Activated CD8-positive, alpha-beta T cell treated with anti-CD3 and anti-CD28 coated beads, Interleukin-2, amount 10 ng/mL, durations not matched to agents 7 days and 5 days (primary cell): Measurements from ENCODE around the gene GRID1. TPM values are rescaled to one million over a fixed set of nuclear protein-coding genes. Genes with fewer than 3 reads are reported as not detected.

ENCODE experiments used
- ATAC-seq: fragments of 150-1000 bp; cut with Tn5 transposase; one replicate; pipeline ENCODE4 v1.10.0; 2021; ENCODE audit warnings: moderate library complexity
- CTCF ChIA-PET: fragments of 350-600 bp; sonication (Branson Sonifier 250); formaldehyde crosslinking; loops from one replicate; lab custom pipeline; 2021; ENCODE audit warnings: antibody characterized with exemption; lab: Charles Lee
- POLR2A ChIA-PET: fragments of 350-600 bp; sonication (Branson Sonifier 250); formaldehyde crosslinking; loops from one replicate; lab custom pipeline; 2021; ENCODE audit warnings: antibody characterized with exemption; lab: Charles Lee
- DNase-seq: peaks from one replicate; pipeline ENCODE4 v3.0.0-alpha.2; 2020
- H3K27ac Mint-ChIP-seq: one replicate; pipeline ENCODE4 v1.8.0; 2021; ENCODE audit warnings: mild to moderate bottlenecking, mixed read lengths
- H3K27me3 Mint-ChIP-seq: one replicate; pipeline ENCODE4 v1.8.0; 2021; ENCODE audit warnings: low read depth, mixed read lengths
- H3K36me3 Mint-ChIP-seq: one replicate; pipeline ENCODE4 v1.8.0; 2021; ENCODE audit warnings: low read depth, mixed read lengths
- H3K4me1 Mint-ChIP-seq: one replicate; pipeline ENCODE4 v1.8.0; 2021; ENCODE audit warnings: low read depth, mixed read lengths
- H3K4me3 Mint-ChIP-seq: one replicate; pipeline ENCODE4 v1.8.0; 2021; ENCODE audit warnings: mild to moderate bottlenecking, mixed read lengths
- H3K9me3 Mint-ChIP-seq: one replicate; pipeline ENCODE4 v1.8.0; 2022; ENCODE audit warnings: mixed read lengths; ENCODE audit not compliant: insufficient read depth
- total RNA-seq, 2 experiments: library from RNA; stranded (reverse); gene quantifications; one replicate each; pipeline ENCODE4 v1.2.3, GENCODE V29; 2021

Gene GRID1
- total RNA-seq, 2 experiments from 2014 or later, result not detected

DNA sequence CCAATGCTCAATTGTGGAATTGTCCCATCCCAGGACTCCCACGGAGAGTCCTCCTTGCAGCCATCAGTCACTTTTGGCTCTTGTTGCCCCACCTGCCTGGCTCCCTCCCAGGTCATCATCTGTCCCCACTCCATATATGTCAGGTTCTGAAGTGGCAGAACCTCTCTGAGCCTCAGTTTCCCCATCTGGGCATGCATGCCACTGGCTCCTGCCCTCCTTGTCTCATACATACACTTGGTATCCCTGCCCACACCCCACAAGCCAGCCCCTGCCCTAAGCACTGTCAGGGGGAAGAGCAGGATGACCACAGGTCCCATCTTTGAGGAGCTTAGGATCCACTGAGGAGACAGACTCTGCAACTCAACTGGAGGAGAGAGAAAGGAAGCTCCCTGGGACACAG, 156.9 kb downstream of the GRID1 start:
- POLR2A ChIA-PET, result no interaction called here
- ATAC-seq, result no peak

DNA sequence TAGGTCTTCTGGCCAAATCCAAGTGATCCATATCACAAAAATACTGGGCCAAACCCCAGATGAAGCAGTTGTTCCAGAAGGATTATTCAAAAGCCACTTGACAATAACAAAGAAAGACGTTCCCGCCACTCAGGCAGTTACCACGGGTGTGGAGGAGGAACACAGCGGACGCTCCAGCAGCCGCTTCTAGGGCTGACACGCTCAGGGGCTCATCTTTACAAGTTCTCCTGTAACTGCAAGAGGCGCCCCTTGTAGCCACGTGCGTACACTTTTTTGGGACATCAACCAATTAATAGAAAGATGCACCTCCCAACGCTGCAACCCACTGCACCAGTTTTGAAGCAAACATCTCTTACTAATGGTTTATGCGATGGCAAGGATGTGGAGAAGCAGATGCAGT, 159.4 kb downstream of the GRID1 start:
- ATAC-seq, result no peak
- Mint-ChIP-seq H3K27me3 (no peaks in the 10 kb centered on the region), H3K9me3 (no peaks in the 10 kb centered on the region), H3K4me1 (no peaks in the 10 kb centered on the region), H3K27ac (no peak overlapping the region), H3K36me3 (no peaks in the 10 kb centered on the region), H3K4me3 (no peak overlapping the region)
- POLR2A ChIA-PET, result no interaction called here
- no peak for DNase-seq
- CTCF ChIA-PET, result no interaction called here

More for the DNA sequence above, 156.9 kb downstream of the GRID1 start:
- CTCF ChIA-PET, result no interaction called here
- Mint-ChIP-seq H3K9me3 (no peaks in the 10 kb centered on the region), H3K27me3 (no peaks in the 10 kb centered on the region), H3K4me3 (no peak overlapping the region), H3K4me1 (no peaks in the 10 kb centered on the region), H3K27ac (no peak overlapping the region), H3K36me3 (no peaks in the 10 kb centered on the region)
- no peak for DNase-seq

DNA sequence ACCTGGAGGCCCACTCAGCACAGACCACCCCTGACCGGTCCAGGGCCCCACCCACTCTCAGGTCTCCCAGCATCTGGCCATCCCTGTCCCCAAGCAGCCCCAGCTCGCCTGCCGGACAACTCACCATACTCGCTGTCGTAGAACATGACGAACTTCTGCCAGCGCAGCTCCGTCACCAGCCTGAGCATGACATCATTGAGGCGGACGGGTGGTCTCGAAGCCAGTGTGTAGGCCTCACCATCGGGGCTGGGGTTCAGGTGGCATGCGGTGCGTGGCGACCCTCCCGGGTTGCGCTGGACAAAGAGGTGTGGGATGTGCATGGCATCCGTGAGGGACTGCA, 160.4 kb downstream of the GRID1 start:
- H3K27me3 Mint-ChIP-seq, result no peaks in the 10 kb centered on the region
- no peaks in the 10 kb centered on the region for H3K4me1 Mint-ChIP-seq
- POLR2A ChIA-PET, result no interaction called here
- no peak for ATAC-seq
- no peaks in the 10 kb centered on the region for H3K36me3 Mint-ChIP-seq
- no peak overlapping the region for H3K27ac Mint-ChIP-seq
- H3K4me3 Mint-ChIP-seq, result no peak overlapping the region
- CTCF ChIA-PET, result no interaction called here
- no peaks in the 10 kb centered on the region for H3K9me3 Mint-ChIP-seq
- DNase-seq, result no peak

DNA sequence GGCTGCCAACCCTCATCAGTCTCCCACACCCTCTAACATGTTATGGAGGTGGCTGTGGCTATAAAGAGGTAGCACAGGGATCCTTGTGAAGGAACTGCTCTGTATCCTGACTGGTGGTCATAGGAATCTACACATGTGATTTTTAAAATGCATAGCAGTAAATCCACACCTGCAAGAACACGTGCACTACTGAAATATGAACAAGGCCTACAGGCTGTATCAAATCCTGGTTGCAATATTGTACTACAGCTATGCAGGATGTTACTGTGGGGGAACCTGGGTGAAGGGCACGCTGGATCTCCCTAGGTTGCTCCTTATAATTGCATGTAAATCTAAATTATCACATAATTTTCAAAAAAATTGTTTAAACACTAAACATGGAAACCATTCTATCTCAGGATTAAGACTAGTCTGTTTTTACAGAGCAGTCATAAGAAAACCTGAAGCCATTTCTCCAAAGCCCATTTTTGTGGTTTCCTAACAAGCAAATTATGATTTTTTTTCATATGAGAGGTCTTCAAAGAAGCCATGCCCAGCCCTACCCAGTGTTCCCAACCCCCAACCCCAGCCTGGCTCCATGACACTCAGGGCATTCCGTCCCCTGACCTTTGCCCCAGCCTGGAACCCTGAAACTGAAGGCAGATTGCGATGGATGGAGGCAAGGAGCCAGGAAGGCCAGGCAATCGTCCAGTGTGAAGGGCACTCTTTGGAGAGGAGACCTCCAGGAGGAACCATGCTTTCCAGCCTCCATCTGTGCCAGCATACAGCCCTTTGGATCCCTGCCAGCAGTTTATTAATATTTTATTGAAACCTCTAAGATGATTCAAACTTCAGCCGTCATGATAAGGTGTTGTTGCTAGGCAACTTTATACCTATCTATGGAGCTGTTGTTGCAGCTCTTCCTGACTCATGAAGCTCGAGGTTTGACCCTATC, 161.0 kb downstream of the GRID1 start:
- Mint-ChIP-seq H3K9me3 (no peaks in the 10 kb centered on the region), H3K27me3 (no peaks in the 10 kb centered on the region), H3K4me3 (no peak overlapping the region), H3K27ac (no peak overlapping the region), H3K4me1 (no peaks in the 10 kb centered on the region), H3K36me3 (no peaks in the 10 kb centered on the region)
- ChIA-PET POLR2A (no interaction called here), CTCF (no interaction called here)
- no peak for DNase-seq
- no peak for ATAC-seq

DNA sequence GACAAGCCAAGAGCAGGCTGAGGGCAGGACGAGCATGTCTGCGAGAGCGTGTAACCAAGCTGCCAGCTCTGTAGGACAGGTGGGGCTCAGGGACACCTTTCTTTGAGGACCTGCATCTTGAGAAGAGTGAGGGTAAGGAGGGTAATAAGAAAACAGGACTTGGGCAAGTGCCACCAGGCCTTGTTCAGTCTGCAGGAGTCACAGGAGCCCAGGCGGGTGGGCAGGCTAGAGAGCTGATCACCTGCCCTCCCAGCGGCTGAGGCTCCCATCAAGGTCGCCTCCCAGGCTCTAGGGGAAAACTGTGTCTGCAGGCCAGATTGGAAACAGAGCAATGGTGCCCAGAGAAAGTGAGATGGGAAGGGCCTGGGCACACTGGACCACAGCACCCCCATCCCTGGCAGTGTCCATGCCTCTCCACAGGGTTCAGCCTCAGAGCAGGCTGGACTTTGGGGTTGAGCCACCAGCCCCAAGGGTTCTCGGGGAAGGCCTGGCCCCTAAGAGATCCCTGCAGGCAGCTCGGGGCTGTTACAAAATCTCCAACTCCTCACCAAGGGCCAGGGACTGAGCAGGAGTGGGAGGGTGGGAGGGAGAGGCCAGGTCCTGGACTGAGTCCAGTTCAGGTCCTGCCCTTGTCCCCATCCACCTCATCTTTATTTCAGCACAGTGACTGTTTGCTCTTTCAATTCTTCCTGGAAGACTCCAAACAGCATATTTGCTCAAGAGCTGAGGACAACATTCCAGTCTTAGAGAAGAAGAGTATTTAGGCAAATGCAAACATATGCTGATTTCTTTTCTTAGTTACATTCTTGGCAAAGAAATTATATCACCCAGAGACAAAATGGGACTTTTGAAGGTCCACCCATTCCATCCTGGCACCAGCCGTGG, 161.9 kb downstream of the GRID1 start:
- no peak overlapping the region for H3K4me3 Mint-ChIP-seq
- no peaks in the 10 kb centered on the region for H3K9me3 Mint-ChIP-seq
- no peaks in the 10 kb centered on the region for H3K27me3 Mint-ChIP-seq
- no peak overlapping the region for H3K27ac Mint-ChIP-seq
- no peak for ATAC-seq
- no peaks in the 10 kb centered on the region for H3K36me3 Mint-ChIP-seq
- POLR2A ChIA-PET, result no interaction called here
- H3K4me1 Mint-ChIP-seq, result no peaks in the 10 kb centered on the region
- no peak for DNase-seq
- CTCF ChIA-PET, result no interaction called here

DNA sequence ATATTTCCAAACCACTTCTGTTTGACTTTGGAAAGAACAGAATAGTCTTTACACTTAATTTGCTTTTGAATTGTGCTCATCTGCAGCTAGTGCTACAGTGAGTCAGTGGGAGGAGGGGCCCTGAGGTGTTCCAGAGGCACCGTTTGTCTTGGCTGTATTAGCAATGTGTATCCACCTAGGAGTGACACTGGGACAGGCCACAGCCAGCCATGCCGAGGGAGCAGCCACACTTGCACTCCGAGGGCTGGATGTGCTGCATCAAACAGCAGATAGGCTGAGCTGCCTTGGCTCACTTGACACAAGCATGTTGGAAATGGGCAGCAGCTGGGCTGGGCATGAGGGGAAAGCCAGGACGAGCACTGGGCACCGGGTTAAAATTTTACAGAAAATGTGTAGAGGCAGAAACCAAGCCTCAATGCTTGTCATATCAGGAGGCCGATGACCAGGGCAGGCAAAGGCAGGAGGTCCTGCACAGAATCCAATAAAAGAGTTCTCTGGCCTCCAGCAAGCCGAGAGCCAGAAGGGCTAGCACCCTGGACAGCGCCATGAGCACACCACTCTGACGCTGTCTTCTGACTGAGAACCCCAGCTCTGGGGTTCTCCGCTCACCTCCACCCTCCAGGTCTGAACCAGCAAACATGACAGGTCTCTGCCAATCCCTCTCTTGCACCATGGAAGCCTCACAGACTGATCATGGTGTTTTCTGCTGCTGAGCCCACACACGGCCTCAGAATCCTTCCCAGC, 163.3 kb downstream of the GRID1 start:
- Mint-ChIP-seq H3K27me3 (no peaks in the 10 kb centered on the region), H3K27ac (no peak overlapping the region), H3K36me3 (no peaks in the 10 kb centered on the region), H3K4me3 (no peak overlapping the region), H3K4me1 (no peaks in the 10 kb centered on the region), H3K9me3 (no peaks in the 10 kb centered on the region)
- ATAC-seq (no peak), DNase-seq (peak; percentile 33)
- CTCF ChIA-PET, result no interaction called here
- POLR2A ChIA-PET, result no interaction called here

DNA sequence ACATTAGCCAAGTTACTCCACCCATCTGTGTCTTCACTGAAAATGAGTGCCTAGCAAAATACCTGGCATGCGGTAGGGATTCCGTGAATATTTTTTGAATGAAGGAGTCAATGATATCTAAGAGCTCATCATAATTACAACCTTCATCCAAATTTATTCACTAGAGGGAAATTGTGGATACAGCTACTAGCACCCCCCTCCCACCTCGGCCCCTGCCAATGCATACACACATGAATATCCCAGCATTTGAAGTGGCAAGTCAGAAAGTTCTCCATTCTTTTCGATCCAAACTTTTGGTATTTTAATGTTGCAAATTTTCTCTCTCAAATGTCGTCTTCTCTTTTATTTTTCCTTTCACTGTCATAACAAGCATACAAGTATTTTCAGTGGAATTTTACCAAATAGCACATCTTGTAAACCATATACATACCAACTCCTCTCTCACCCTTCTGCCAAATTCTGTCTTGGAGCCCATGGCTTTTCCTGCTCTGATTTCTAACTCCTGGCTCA, 164.3 kb downstream of the GRID1 start:
- no peaks in the 10 kb centered on the region for H3K36me3 Mint-ChIP-seq
- no peak for ATAC-seq
- H3K4me1 Mint-ChIP-seq, result no peaks in the 10 kb centered on the region
- no peaks in the 10 kb centered on the region for H3K27me3 Mint-ChIP-seq
- POLR2A ChIA-PET, result no interaction called here
- H3K9me3 Mint-ChIP-seq, result no peaks in the 10 kb centered on the region
- CTCF ChIA-PET, result no interaction called here
- DNase-seq, result no peak
- H3K4me3 Mint-ChIP-seq, result no peak overlapping the region
- no peak overlapping the region for H3K27ac Mint-ChIP-seq

DNA sequence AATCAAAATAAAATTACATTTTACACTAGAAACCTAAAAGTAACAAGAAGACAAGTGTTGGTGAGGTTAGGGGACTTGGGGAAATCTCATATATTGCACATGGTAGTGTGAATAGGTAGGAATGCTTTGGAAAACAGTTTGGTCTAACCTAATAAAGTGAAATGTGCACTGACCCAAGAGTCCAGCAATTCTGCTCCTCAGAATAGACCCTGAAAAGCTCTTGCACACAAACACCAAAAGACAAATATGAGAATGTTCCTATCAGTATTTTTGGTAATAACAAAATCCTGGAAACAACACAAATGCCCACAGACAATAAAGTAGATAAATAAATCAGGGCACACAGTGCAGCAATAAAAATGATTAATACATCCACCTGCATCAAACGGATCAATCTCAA, 165.7 kb downstream of the GRID1 start:
- H3K4me1 Mint-ChIP-seq, result no peaks in the 10 kb centered on the region
- ChIA-PET POLR2A (no interaction called here), CTCF (no interaction called here)
- ATAC-seq (no peak), DNase-seq (no peak)
- no peak overlapping the region for H3K27ac Mint-ChIP-seq
- H3K36me3 Mint-ChIP-seq, result no peaks in the 10 kb centered on the region
- H3K9me3 Mint-ChIP-seq, result no peaks in the 10 kb centered on the region
- H3K27me3 Mint-ChIP-seq, result no peaks in the 10 kb centered on the region
- H3K4me3 Mint-ChIP-seq, result no peak overlapping the region

DNA sequence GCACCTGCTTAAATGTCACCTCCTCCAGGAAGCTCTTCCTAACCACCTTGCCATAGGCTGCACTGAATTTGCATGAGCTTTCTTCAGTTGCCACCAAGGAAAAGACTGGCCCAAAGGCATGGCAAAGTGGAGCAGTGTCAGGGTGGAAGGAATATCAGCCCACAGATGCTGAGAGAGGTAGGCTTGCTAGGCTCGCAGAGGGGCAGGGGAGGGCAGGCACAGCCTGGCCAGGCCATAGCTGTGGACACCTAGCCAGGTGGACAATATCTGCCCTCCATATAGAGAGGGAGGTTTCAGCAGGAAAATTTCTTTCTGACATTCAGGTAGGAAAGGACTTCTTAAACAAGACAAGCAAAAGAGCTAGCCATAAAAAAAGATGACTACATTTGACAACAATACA, 166.3 kb downstream of the GRID1 start:
- POLR2A ChIA-PET, result no interaction called here
- H3K9me3 Mint-ChIP-seq, result no peaks in the 10 kb centered on the region
- no peak overlapping the region for H3K4me3 Mint-ChIP-seq
- no peaks in the 10 kb centered on the region for H3K27me3 Mint-ChIP-seq
- H3K27ac Mint-ChIP-seq, result no peak overlapping the region
- H3K4me1 Mint-ChIP-seq, result no peaks in the 10 kb centered on the region
- H3K36me3 Mint-ChIP-seq, result no peaks in the 10 kb centered on the region
- CTCF ChIA-PET, result no interaction called here
- DNase-seq (no peak), ATAC-seq (no peak)

DNA sequence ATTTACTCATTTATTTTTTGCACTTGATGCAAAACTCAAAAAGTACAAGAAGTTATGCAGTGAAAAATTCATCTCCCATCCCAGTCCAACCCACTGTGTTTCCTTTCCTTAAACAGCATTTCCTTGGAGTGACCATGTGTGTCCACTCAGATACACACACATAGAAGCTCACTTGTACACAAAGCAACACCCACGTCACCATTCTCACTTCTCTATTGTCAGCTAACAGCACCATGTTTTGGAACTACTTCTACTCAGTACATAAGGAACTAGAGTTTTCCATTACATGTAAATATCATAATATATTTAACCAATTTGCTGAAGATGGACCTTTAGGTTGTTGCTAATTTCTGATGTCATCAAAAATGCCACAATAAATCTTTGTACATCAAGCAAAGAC, 167.6 kb downstream of the GRID1 start:
- Mint-ChIP-seq H3K27me3 (no peaks in the 10 kb centered on the region), H3K36me3 (no peaks in the 10 kb centered on the region)

DNA sequence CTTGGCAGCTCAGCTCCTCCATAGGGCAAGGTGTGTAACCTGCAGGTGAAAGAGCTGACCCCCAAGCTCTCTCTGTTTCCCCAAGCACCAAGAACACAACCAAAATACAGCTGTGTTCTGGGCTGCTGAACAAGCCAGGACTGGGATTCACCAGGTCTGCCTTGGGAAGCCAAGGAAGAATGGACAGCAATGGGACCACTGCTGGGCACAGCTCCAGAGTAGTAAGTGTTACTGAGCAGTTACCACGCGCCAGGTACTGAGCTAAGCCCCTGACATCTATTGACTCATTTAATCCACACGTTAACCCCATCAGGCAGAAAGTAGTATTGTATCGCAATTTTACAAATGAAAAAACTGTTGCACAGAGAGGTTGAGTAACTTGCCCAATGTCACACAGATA, 168.3 kb downstream of the GRID1 start:
- Mint-ChIP-seq H3K4me3 (no peak overlapping the region), H3K27me3 (no peaks in the 10 kb centered on the region), H3K27ac (no peak overlapping the region), H3K9me3 (no peaks in the 10 kb centered on the region), H3K36me3 (no peaks in the 10 kb centered on the region), H3K4me1 (no peaks in the 10 kb centered on the region)
- CTCF ChIA-PET, result no interaction called here
- POLR2A ChIA-PET, result no interaction called here
- ATAC-seq (no peak), DNase-seq (no peak)

More for the DNA sequence above, 167.6 kb downstream of the GRID1 start:
- no peak for ATAC-seq
- no peak for DNase-seq
- H3K9me3 Mint-ChIP-seq, result no peaks in the 10 kb centered on the region
- no peak overlapping the region for H3K4me3 Mint-ChIP-seq
- H3K27ac Mint-ChIP-seq, result no peak overlapping the region
- ChIA-PET CTCF (no interaction called here), POLR2A (no interaction called here)
- H3K4me1 Mint-ChIP-seq, result no peaks in the 10 kb centered on the region
